GM21576 (cell line): ENCODE data around the gene ARHGEF10L.

Experiments used
- ATAC-seq: cut with Tn5 transposase; IDR thresholded peaks from one replicate; pipeline ENCODE4 v1.9.1; 2021; ENCODE audit warnings: mild to moderate bottlenecking, moderate library complexity; ENCODE audit not compliant: unreplicated experiment

ARHGEF10L gene

DNA sequence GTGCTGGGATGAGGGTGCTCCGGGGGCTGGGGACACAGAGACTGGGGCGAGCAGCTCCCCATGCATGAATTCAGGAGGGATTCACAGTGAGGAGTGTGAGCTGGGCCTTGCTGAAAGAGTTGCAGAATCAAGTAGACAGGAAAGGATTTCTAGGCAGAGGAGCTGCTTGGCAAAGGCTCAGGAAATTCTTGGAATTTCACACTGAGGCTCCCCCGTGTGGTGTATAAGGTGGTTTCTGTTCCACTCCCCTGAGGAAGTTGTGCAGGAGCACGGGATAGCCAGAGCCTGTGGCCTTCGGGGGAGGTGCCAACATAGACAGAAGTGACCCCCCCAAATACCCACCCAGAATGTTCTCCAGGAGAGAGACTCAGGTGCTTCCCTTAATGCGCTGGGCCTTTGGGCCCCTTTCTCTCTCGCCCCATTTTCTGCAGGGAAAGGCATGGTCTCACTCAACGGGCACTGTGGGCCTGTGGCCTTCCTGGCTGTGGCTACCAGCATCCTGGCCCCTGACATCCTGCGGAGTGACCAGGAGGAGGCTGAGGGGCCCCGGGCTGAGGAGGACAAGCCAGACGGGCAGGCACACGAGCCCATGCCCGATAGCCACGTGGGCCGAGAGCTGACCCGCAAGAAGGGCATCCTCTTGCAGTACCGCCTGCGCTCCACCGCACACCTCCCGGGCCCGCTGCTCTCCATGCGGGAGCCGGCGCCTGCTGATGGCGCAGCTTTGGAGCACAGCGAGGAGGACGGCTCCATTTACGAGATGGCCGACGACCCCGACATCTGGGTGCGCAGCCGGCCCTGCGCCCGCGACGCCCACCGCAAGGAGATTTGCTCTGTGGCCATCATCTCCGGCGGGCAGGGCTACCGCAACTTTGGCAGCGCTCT, 157.2 kb downstream of the ARHGEF10L start:
- ATAC-seq = no peak

GRCh38 chr1:17697458-17697857, 158.0 kb downstream of the ARHGEF10L start:
- no peak for ATAC-seq

DNA sequence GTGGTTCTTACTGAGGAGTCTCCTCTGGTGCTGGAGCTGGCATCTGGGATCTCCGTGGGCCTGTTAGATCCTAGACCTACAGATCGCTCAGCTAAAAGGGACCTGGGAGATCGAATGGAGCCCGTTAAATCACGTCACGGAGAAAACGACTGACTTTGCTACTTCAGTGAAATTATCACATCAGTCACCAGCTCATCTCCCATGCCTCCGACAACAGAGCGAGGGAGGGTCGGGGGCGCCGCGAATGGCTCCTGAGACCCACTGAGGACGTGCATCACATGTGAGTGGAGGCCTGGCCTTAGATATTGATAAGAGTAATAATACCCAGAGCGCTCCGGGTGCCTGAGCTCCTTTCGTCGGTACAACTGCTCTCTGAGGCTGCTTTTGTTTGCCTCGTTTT, 160.1 kb downstream of the ARHGEF10L start:
- ATAC-seq = no peak

- ATAC-seq = no peak
These were observed 161.7 kb downstream of the ARHGEF10L start for GRCh38 chr1:17700945-17701810.

DNA sequence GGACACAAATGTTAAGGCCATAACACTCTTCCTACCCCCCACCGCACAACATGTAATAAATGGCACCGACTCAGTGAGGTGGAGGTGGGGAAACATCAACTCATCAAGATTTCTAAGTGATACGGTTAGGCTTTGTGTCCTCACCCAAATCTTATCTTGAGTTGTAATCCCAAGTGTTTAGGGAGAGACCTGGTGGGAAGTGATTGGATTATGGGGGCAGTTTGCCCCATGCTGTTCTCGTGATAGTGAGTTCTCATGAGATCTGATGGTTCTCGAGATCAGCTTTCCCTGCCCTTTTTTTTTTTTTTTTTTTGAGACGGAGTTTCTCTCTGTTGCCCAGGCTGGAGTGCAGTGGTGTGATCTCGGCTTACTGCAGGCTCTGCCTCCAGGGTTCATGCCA, 164.7 kb downstream of the ARHGEF10L start:
- no peak for ATAC-seq

GRCh38 chr1:17706445-17706844, 166.9 kb downstream of the ARHGEF10L start:
- no peak for ATAC-seq

DNA sequence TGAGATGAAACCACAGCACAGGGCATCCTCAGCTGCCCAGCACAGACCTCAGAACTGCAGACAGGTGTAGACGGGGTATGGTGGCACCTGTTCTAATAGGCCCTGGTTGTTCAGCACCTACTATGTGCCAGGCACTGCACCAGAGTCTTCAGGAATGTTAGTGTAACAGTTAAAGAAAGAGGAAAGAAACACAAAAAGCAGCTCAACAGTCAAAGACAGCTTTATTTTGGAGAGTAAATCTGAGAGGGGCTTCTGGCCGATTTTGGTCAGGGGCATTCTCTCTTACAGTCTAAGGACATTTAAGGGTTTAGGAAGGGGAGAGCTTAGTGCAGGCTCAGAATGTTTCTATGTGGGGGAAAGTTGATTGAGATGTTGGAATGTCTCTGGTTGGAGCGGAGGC, 170.5 kb downstream of the ARHGEF10L start:
- no peak for ATAC-seq

DNA sequence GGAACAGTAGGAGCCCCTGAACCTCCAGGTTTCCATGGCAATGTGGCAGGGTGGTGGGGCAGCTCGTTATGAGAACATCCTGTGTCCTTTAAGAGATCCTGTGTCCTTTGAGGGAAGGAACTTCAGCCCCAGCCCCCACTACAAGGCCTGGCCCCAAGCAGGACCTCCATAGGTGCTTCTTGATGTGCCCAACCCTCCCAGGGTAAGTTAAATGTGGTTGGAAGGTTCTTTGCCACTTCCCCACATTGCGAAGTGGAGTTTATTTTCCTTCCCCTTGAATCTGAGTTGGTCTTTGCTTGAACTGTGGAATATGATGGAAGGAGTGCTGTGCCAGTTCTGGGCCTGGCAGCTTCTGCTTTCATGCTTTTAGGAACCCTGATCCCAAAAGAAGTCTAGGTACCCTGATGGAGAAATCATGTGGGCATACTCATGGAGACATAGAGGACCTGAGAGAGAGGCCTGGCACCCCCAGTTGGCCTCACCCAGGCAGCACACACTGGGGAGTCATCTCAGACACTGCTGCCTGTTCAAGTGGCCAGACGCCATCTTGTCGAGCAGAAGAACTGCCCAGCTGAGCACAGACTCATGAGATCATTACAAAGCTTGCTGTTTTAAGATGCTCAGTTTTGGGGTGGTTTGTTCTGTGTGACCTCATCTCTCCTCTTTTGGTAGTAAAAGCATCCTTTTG, 171.5 kb downstream of the ARHGEF10L start:
- no peak for ATAC-seq

GRCh38 chr1:17711577-17711910, 172.0 kb downstream of the ARHGEF10L start:
- no peak for ATAC-seq

- no peak for ATAC-seq
These were observed 172.4 kb downstream of the ARHGEF10L start for GRCh38 chr1:17711941-17712340.

GRCh38 chr1:17713993-17714392, 174.5 kb downstream of the ARHGEF10L start:
- ATAC-seq = no peak

DNA sequence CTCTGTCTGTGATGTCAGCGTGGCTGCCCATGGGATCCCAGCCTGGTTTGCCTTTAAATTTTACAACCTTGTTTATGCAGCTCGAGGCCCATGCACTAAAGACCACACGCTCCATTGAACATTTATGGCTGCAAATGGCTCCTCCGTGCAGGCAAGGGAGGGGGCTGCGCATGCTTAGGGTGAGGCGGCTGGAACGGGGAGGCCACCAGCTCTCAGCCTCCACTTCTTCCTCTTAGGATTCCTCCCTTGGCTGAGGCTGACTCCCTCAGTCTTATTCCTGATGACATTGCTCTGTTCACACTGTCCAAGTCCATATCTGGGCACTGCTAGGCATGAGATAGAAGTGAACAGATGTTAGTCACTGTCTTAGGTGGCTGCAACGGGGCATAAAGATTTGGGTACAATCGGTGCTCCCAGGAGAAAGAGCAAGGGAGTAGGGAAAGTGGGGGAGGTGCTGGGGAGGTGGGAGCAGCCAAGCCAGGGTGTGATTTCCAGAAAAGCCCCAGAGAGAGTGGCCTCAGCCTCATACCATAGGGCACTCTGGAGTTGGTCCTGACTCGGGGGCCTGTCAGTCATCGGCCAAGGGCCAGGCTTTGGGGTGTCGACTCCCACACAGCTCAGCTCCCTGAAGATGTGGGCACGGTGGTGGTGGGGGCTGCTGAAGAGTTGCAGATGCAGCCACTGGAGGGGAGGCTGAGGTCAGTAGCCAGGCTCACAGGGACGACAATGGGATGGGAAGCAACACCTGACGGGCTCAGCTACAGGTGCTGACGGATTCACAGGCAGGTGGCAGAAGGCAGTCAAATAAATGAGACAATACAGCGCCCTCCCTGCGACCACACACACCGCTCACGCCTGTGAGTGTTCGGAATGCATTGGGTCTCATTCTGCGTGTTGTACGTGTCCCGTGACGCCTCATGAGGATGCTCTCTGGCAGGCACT, 178.4 kb downstream of the ARHGEF10L start:
- ATAC-seq = no peak

- no peak for ATAC-seq
These were observed 180.4 kb downstream of the ARHGEF10L start for GRCh38 chr1:17719874-17720273.

DNA sequence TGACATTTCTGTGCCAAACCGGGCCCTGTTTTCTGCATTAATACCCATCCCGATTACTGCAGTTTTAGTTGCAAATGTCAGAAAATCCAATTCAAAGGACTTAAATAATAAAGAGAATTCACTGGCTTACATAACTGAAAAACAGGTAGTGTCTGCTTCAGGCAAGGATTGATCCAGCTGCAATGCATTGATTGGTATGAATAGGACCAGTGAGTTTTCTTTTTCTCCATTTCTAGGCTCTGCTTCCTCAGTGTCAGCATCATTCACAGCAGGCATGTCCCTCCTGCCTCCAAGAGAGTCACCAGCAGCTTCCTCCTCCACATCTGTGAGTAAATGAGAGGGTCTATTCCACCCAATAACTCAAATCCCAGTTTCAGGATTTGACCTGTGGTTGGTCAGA, 181.9 kb downstream of the ARHGEF10L start:
- no peak for ATAC-seq

DNA sequence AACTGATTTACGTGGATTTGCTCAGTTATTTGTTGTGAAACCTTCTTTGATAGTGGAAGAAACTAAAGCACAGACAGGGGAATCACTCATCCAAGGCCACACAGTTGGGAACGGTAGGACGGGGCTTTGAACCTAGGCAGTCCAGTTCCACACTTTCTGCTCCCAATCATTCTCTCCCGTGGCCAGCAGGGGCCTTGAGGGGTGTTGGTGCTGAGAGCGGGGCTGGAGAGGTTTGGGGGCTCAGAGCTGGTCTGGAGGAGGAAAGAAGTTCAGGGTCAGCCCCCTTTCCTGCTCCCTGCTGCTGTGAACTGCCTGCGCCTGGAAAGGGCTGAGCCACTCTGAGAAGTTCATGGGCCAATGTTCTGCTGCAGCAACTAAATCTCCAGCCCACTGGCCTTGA, 184.2 kb downstream of the ARHGEF10L start:
- ATAC-seq = no peak

- no peak for ATAC-seq
These were observed 184.7 kb downstream of the ARHGEF10L start for GRCh38 chr1:17724150-17724549.

- no peak for ATAC-seq
These were observed 185.7 kb downstream of the ARHGEF10L start for GRCh38 chr1:17725084-17725719.

DNA sequence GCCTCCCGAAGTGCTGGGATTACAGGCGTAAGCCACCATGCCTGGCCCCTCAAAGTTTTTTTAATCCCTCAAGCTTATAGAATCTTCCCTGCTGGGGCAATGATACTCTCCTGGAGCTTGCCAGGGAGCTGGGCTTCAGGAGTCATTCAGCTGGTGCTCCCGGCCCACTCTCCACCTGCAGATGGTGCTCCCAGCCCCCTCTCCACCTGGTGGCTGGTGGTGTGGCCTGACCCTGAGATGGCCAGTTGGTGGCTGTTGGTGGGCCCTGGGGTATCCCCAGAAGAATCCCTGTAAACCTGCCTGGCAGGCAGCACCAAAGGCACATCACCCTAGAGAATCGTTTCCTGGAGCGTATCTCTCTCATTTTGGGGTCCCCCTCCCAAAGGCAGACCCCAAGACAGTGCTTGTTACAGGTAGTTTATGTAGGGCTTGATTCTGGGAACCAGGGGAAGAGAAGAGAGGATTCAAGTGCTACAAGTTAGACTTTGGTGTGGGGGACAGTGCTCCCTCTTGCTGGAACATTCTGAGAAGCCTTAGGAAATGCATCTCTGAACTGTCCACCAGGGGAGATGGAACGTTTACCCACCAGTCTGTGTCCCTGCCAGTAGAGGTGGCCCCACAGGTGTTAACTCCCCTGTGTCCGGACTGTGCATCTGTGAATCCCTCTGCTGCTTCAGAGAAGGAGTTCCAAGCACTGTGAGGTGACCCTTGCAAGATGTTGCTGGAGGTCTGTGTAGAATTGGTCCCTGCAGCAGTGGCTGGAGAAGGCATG, 186.5 kb downstream of the ARHGEF10L start:
- no peak for ATAC-seq

DNA sequence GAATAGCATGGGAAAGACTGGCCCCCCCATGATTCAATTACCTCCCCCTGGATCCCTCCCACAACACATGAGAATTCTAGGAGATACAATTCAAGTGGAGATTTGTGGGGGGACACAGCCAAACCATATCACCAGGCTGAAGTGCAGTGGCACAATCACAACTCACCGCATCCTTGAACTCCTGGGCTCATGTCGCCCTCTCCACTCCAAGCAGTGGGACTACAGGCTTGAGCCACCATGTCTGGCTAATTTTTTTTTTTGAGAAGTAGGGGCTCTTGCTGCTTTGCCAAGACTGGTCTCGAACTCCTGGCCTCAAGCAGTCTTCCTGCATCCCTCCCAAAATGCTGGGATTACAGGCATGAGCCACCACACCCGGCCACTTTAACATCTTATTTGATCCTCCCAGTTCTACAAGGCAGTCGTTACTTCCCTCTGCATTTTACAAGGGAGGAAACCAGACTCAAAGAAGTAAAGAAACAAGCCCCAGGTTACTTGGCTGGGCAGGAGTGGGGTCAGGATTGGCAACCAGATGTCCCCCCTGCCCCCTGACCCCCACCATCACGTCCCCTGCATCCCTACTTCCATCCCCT, 188.7 kb downstream of the ARHGEF10L start:
- ATAC-seq = no peak
